HG03196 (cell line): ENCODE results near the gene MRPS15.
"Not testable (repeated sequence)": the region's sequence is repeated elsewhere in the genome, so short reads cannot be mapped to it uniquely, and the experiment has no call there.

Experiments used
- ATAC-seq: cut with Tn5 transposase; IDR thresholded peaks from one replicate; pipeline ENCODE4 v1.9.1; 2021; ENCODE audit not compliant: unreplicated experiment

The MRPS15 gene

DNA sequence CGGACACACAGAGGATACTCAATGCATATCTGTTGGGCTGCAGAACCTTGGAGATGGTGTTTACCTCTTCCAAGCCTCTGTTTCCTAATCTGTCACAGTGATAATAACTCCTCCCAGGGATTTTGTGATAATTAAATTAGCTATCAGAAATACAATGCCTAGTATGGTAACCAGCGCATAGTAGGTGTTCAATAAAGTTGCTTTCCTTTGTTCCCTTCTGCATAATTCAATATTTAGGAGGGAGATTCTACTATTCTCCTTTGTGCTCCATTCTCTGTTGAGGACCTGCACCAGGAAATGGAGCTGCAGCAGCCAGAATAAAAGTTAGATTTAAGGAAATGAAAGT is 21.9 kb upstream of the MRPS15 start:
- ATAC-seq = no peak

DNA sequence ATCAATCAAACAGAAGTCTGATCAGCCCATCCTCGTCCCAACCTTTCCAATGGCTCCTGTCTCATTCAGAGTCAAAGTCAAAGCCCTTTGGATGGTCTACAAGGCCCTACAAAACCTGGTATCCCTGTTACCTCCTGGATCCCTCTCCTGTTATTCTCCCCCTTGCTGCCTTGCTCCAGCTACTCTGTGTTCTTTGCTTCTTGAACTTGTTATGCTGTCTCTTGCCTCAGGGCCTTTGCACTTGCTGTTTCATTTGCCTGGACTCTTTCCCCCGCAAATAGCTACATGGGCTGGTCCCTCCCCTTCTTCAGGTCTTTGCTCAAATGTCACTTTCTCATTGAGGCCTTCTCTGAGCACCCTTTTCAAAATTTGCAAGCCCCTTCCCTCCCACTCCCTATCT is 19.9 kb upstream of the MRPS15 start:
- no peak for ATAC-seq

DNA sequence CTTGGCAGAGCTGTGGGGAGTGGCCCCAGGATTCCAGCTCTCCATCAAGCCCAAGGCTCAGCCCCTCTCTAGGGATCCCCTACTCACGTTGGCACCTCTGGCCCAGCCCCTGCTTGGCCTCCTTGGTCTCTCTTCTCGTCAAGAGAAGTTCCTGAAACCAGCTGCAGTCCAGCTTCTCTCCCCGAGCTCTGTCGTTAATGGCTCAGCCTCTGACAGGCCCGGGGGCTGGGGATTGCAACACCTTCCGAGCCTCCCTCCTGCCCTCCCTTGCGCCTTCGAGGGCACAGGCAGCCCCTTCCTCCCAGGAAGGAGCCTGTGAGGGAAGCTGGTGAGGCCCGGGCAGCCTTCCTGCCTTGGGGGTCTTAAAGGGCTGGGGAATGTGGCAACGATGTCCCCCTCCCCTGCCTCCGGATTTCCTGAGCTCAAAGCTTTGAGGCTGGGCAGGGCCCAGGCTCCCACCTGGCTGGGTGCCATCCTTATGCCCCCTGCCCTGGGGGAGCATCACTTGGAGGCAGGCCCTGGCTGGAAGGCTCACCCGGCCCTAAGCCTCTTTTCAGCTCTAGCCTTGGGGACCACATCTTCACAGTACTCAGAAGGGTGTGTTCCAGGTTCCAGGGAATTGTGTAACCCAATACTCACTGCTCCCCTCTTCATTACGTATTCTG is 18.7 kb upstream of the MRPS15 start, which contains the start of gene CSF3R:
CSF3R (minus strand) TSS at position 190 of the 665 bp plus-strand sequence. CDS start 3,417 bp downstream, outside the sequence.
- ATAC-seq = no peak

GRCh38 chr1:36481771-36482723 is 17.9 kb upstream of the MRPS15 start:
- no peak for ATAC-seq

- no peak for ATAC-seq
These were observed 16.9 kb upstream of the MRPS15 start for GRCh38 chr1:36481091-36481490.

GRCh38 chr1:36480161-36480560 is 16.0 kb upstream of the MRPS15 start:
- no peak for ATAC-seq

- no peak for ATAC-seq
These were observed 15.4 kb upstream of the MRPS15 start for GRCh38 chr1:36479505-36480051.

DNA sequence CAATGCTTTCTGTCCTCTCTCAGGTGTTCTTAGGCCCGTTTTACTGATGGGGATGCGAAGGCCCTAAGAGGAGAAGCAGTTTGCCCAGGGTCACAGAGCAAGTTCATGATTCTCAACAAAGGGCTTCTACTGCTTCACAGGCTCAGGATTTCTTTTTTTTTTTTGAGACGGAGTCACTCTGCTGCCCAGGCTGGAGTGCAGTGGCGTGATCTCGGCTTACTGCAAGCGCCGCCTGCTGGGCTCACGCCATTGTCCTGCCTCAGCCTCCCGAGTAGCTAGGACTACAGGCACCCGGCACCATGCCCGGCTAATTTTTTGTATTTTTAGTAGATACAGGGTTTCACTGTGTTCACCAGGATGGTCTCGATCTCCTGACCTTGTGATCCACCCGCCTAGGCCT is 13.4 kb upstream of the MRPS15 start:
- ATAC-seq = not testable (repeated sequence)

GRCh38 chr1:36476945-36477344 is 12.8 kb upstream of the MRPS15 start:
- ATAC-seq = no peak

DNA sequence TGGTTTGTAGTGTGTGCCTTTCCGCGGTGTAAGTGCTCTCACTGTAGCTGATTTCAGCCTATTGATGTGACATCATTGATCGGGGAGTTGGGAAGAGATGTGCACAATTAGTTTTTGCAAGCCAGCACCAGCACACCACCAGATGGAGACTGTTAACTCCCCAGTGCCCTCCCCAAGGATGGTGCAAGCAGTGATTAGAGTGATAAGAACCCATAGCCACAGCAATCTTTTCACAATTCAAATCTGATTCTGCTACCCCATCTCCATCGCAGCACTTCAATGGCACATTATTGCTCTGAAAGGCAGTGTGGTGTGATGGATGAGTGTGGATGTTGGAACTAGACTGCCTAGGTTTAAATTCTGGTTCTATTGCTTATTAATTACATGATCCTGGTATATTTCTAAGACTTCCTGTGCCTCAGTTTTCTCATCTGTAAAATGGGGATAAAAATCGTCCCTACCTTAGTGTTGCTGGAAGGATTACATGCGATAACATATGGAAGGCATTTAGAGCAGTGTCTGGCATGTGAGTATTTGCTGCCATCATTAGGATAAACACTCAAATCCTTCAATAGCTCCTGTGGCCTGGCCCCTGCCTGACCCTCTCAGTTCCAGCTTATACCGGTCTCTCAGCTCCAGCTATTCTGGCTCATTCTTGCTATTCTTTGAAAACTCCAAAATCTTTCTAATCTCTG is 11.9 kb upstream of the MRPS15 start:
- ATAC-seq = no peak

- ATAC-seq = no peak
These were observed 11.2 kb upstream of the MRPS15 start for GRCh38 chr1:36475341-36475740.

- no peak for ATAC-seq
These were observed 8.5 kb upstream of the MRPS15 start for GRCh38 chr1:36472656-36473055.

- no peak for ATAC-seq
These were observed 7.9 kb upstream of the MRPS15 start for GRCh38 chr1:36471830-36472641.

DNA sequence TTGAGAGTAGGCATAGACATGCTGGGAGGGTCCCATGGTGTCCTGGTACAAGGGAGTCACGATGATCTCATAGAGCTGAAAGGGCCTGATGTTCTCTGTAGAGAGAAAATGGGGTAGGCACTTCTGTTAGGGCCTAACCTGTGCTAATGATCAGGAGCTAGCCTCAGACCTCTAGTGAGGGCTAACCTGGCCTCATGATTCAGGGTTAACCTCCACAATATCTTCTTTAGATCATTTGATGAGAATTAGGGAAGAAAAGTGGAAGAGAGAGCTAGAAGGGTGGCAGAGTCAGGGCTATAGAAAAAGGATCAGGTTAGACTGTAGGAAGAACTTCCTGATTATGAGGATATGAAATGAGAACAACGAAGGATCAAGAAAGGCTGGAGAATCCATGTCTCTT is 5.0 kb upstream of the MRPS15 start:
- no peak for ATAC-seq

- no peak for ATAC-seq
These were observed 3.7 kb upstream of the MRPS15 start for GRCh38 chr1:36467700-36468455.

DNA sequence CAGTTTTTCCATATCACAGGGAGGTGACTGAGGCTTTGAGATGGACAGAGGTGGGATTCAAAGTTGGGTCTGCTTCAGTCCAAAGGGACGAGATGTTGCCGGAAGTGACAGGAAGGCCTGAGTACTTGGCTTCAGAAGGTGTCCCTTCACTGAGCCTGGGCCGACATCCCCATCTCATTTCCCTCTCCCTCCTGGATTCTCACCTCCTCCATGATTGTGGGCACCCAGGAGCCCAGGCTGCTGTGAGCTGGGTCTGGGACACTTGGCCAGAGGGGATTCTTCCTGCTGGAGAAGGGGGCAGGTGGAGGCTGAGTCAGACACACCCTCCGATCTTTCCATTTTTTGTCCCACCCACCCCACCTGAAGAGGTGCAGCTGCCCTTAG is 2.8 kb upstream of the MRPS15 start:
- ATAC-seq = no peak

GRCh38 chr1:36466370-36467026 is 2.3 kb upstream of the MRPS15 start:
- no peak for ATAC-seq

DNA sequence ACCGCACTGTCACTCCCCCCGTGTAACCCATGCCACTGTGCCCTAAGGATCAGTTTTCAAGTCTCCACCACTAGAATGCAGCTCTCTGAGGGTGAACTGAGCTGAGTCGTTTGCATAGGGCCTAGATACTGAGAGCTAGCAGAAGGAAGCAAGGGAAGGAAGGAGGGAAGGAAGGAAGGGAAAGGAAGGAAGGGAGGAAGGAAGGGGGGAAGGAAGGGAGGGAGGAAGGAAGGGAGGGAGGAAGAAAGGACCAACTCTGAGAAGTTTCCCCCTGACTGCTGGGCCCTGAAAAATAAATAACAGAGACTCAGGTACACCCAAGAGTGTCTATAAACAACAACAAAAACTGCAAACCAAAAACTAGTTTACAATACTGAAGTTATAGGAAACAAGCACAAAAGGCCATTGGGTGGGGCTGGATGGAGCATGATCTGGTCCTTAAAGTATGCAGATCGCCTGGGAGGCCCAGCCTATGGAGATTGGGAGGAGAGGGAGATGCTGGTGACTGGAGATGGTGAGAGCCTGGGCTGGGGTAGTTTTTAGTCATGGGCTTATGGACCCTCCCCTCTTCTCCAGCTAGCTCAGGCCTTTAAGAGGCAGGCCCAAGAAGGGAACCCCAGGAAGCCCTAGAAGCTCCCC is 1.7 kb upstream of the MRPS15 start:
- no peak for ATAC-seq
